Embryonic facial prominence (tissue), 1 donor: ENCODE results near the gene GRIP2.

Experiments used
- DNase-seq: peaks from one replicate; pipeline ENCODE4 v3.0.0-alpha.2; 2016; ENCODE audit errors: extremely low spot score

GRIP2 gene

DNA sequence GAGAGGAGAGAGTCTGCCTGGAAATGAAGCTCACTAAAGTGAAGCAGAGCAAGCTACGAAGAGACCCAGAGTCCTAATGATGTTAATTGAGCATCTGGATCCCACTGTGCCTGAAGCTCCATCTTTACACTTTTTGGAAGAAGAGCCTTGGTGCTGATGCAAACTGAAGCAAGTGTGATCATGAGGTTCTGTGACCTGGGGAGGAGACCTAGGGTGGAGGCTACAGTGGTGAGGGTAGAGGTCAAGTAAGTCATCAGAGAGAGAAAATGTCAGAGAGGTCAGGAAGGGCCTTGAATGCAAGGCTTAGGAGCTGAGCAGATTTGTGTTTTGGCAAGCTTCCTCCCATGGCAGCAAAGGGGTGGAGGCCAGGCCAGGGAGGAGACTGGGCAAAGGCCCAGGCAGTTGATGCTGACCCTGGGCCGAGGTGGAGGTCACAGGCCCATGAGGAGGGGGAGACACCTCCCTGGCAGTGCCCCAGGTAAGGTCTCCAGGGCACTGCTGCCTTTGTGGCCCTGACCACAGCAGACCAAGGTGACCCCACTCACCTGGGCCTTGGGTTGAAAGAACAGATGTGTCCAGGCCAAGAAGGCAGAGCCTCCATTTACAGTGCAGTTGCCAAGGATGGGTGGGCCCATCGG, 1.6 kb downstream of the GRIP2 start:
- no peak for DNase-seq

DNA sequence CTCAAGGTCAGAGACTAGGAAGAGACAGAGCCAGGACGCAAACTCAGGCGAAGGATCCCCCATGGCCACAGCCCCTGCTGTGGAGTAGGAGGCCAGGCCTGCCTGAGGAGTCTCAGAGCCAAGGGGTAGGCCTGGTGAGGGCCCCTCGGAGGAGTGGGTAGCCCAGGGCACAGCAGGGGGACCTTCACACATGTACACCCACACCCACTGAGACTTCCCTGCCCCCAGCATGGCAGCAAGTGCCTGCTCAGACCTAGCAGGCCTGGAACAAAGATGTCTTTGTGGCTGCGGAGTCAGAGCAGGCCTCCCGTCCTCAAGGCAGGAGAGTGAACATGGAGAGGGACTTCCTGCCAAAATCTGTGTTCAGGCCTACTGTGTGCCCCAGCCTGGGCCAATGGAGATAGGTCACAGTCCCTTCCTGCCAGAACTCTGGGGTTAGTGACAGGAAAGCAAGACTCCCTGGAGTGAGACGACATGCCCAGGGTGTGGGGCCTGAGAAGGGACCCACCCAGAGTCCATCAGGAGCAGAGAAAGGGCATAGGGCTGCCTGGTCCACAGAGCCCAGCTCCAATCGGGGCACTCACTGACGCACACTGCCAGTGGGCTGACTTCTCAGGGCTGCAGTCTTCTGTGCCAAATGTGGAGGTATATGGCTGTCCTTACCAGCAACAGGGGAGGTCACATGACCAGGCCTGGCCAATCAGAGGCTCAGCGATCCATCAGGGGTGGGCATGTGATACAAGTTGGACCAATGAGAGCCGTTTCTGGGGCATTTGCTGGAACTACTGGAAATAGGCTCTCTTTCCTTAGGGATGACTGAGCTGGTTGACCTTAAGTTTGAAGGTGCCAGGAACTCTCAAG, 2.3 kb downstream of the GRIP2 start:
- DNase-seq: no peak

DNA sequence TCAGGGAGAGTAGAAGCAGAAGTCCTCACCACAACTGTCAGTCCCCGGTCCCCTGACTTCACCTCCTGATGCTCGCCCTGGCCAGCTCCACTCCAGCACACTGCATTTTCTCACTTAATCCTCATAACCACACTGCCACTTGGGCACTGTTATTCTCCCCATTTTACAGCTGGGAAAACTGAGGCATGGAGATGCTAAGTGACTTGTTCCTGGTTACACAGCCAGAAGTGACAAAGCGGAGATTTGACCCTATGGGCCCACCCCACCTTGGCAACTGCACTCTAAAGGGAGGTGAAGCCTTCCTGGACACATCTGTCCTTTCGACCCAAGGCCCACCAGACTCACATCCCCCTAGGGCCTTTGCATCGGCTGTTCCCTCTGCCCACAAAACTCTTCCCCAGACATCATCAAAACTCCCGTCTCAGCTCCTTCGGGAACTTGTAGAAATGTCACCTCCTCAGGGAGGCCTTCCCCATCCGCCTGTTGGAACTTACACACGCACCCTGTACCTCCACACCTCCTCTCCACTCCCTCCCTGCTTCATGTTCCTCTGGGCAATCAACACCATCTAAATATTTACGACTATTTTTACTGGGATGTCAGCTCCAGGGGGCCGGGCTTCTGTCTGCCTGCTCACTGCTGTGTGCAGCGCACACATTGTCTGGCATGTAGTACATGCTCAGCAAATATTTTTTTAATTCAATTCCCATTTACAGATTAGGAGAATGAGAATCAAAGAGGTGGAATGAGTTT, 3.1 kb downstream of the GRIP2 start:
- no peak for DNase-seq

DNA sequence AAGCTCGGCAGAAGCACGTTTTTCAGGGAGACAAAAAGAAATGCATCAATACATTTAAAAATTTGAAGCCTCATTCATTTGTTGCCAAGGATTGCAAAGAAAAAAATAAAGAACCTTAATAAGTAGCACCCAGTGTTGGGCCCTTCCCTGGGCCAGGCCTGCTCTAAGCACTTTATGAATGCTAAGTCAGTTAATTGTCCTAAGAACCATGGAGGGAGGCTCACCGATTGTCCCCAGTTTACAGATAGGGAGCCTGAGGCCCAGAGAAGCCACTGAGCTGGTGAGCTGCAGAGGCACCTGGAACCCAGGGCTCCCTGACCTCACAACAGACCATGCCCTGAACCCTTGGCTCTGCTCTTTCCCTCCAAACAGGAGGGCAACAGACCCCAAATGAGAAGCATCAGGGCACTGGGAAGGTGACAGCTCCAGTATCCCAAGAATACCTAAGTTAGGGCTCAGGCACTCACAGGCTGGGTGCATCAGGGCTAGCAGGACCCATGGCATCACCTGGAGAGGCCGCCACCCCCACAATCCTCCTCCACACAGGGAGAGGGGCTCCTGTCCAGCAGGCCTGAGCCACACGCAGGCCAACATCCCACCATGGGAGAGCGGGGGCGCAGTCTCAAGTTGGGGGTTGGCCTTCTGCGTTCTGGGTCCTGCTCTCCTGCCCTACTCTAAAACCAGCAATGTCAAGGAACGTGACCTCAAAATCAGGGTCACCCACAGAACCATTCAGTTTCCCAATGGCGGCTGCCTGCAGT, 3.9 kb downstream of the GRIP2 start:
- DNase-seq: no peak

DNA sequence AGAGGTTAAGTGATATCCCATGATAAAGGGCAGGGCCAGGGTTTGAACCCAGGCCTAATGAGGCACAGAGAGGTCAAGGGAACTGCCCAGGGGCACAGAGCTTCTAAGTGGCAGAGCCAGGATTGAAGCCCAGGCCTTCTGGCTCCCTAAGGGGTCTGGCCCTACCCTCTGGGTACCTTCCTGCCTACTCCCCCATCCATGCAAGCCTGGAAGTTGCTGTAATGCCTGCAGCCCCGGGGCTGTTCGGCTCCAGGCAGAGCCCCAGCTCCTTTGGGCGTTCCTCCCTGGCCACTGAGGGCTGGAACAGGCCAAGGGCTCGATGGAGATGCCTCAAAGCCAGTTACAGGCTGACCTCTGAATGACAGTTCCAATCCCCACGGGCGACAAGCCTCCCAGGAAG, 4.5 kb downstream of the GRIP2 start:
- no peak for DNase-seq

DNA sequence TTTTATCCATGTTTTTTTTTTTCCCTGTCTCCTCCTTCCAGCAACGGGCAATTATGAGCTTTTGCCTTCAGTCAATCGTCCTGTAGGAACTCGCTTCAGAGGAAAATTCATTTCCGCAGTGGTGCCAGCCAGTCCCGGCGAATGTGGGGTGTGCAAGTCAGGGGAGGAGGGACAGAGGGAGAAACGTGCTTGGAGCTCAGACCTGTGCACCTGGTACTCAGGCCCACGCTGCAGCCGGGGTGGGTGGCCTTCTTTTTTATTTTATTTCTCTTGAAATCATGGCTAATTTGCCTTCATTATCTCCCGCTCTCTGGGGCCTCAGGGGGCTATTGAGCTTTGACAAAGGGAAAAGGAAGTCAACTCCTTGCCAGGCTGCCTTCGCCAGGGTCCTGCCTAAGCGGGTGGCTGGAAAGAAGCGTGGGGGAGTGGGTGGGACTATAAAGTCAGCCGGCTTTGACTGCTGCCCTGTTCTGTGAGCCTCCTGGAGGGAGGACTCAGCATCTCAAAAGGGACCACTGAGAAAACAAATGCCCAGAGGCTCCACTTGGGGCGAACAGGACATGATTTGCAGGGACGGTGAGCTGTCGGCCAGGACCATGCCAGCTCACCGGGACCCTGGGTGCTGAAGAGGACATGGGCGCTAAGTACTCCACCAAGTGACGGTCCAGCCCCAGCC, 5.5 kb downstream of the GRIP2 start:
- DNase-seq: peak; percentile 14

DNA sequence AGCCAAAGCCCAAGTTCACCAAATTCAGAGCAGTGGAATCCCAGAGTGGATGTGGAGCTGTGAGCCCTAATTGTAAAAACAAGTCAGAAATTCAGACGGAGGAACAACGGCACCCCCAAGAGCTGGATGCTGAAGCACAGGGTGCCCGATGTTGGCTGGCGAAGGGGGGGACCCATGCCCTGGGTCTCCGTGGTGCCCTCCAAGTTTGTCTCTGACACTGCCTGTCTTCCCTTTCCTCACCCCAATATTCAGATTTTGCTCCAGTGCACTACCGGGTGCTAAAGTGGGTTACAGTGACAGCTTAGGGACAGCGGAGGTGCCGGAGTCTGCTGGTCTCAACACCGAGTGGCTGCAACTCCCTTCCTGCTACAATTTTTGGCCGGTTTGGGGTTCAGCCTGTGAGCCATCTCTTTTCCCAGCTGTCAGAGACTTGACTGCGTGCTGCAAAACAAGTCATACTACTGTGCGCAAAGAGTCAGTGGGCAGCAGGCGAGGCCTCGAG, 6.6 kb downstream of the GRIP2 start:
- DNase-seq: no peak

DNA sequence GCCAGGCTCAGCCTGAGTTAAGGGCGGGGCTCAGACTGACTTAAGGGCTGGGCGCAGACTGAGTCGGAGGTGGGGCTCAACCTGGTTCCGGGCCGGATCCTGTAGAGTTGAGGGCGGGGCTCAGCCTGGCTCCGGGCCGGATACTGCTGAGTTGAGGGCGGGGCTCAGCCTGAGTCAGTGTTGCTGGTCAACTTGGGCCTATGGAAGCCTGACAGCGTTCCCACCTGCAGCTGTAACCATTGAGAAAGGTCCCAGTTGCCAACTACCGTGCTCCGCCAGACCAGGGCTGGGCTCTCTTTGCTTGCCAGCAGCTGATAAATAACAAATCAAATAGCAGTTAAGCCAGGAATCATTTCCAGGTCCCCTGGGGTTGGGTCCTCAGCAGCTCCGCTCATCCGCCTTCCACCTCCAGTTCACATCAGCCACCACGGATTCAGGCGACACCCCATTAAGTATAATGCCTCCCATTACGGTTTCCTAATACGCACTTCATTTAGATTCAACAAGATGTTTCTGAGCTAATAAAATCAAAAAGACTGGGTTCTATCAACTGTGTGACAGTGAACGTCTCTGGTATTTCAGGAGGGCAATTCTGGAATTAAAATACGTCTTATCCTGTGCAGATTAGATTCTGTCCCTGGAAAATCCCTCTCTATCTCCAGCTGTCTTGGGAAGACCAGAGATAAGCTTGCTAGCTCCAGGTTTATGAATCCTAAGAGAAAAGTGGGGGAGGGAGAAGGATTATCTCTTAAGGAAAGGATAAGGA, 7.3 kb downstream of the GRIP2 start:
- no peak for DNase-seq

DNA sequence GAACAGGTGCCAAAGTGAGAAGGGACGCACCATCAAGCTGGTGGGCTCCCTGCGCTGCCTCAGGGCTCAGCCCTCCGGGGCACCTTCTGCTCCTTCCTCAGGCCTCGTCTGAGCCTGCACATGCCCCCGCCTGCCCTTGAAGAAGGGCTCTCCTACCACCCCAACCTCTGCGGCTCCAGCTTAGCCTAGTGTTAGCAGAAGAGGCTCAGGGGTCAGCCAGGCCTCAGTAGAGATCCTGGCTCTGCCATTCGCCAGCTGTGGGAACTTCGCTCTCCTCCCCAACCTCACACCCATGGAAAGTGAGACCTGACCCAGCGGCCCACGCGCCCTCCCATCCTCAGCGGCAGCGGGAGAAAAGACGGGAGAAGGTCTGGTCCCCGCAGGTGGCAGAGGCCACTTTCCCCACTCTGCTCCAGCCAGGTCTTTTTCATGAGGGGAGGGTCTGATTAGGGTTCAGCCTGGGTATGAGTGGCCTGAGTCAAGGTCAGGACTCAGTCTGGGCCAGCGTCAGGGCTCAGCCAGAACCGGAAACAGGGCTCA, 8.2 kb downstream of the GRIP2 start:
- DNase-seq: no peak

DNA sequence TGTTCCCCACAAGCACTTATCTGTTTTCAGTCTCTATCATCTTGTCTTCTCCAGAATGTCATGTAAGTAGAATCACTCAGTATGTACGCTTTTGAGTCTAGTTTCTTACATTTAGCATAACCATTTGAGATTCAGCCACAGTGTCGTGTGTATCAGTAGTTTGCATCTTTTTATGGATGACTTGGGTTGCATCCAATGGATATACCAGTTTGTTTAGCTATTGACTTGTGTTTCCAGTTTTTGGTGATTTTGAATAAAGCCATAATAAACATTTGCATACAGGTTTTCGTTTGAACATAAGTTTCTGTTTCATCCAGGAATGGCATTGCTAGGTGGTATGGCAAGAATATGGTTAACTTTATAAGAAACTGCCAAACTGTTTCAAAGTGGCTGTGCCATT, 12.1 kb downstream of the GRIP2 start:
- no peak for DNase-seq

DNA sequence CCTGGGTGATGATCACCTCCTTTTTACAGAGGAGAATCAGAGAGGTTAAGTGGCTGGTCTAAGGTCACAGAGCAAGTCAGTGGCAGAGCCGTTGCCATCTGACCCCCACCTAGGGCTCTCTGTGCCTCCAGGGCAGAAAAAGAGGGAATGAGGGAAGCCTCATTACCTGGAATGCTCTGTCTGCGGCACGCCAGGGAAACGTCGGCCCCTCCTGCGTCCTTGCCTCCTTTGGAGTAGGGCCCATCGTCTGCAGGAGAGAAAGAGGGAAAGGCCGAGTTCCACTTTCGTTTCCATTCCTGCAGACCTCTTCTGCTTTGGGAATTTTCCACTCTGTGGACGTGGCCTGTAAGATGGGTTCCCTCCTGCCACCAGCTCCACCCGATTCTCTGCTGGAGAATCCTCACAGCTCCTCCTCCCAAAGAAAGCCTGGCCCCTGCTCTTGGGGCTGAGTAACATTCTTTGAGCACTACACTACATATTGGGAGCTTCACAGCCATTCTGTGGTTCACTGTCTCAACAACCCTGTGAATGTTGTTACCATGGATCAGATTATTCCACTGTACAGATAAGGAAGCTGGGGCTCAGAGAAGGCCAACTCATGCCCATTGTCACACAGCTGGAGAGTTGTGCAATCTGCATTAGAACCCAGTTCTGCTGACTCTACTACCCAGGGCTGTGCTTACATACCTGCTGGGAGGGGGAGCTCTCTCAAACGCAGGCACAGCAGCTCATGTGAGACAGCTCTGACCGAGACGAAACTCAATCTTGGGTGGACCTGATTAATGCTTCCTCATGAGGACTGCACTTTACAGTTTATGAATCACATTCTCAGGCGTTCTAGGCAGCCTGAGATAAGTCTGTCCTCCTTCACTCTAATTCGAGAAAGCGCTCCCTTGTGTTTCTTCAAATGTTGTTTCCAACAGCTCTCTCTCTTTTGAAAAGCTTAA, 14.2 kb downstream of the GRIP2 start:
- DNase-seq: no peak

DNA sequence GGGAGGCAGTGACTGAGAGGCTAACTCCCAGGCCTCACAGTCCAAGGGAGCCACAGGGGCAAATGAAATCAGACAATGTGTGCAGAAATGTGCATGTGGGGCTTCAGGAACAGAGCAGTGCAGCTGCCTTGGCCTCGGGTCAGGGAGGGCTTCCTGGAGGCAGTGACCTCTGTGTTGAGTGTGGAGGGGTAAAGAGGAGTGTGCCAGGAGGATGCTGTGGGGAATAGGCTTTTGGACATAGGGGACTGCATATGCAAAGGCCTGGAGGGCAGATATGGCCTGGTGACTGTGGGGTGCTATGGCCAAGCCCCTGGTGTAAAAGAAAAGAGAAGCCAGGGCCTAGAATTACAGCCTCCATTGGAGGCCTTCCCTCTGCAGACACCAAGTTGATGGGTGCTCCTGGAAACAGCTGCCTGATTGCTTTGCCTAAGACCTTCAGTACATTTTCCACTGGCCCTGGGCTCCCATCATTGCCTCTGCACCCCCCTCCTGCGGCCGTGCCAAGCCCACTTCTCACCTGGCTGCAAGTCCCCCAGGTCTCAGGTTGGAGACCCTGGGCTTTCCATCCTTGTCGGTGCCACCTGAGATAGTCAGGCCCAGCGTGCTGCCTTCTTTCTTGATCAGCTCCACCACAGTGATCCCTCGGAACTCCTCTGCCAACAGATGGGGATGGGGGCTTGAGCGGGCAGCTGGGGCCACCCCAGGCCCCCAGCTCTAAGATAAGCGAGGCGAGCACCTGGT, 15.1 kb downstream of the GRIP2 start:
- no peak for DNase-seq

DNA sequence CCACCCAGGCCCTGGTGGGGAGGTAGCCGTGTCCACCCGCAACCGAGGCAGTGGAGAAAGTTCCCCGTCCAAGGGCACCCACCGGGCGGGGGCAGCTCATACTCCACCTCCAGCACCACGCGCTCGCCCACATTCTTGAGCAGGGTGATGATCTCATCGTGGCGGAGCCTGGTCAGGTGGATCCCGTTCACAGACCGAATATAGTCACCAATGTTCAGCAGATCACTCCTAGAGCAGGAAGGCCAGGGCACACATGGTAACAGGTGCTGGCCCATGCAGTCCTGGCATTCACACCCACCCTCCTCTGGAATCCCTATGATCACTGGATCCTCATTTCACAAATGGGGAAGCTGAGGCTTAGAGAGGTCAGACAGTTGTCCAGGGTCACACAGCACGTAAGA, 15.8 kb downstream of the GRIP2 start:
- DNase-seq: no peak

DNA sequence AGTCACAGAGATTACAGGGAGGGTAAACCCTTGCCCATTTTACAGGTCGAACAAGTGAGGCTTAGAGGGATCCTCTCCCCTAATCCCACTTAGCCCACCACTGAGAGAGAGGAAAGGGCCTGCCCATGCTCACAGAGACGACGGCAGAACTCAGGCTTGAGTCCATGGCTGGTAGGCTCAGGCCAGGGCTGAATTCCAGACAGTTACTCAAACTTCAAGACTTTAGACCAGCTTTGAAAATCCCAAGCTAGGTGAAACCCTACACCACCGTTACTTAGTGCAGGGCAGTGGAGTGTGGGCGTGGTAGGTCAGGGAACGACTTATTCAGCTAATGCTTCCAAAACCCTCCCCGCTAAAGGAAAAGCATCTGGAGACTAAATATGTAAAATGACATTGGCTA, 16.4 kb downstream of the GRIP2 start:
- DNase-seq: no peak

DNA sequence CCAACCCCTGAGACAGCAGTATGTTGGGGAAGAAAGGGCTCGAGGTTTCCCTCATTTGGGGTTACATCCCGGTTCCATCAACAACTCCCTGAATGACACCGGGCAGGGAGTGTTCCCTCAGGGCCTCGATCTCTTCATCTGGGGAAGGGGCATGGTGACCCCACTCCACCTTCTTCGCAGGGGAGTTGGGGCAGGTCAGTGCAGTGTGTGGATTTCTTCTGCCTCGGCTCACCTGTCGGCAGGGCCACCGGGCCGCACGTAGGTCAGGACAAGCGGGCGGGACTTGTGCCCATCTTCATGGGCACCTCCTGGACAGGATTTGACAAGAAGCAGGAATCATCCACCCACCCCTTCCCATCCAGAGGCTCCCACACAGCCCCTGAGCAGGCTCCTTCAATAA, 17.4 kb downstream of the GRIP2 start:
- DNase-seq: no peak

DNA sequence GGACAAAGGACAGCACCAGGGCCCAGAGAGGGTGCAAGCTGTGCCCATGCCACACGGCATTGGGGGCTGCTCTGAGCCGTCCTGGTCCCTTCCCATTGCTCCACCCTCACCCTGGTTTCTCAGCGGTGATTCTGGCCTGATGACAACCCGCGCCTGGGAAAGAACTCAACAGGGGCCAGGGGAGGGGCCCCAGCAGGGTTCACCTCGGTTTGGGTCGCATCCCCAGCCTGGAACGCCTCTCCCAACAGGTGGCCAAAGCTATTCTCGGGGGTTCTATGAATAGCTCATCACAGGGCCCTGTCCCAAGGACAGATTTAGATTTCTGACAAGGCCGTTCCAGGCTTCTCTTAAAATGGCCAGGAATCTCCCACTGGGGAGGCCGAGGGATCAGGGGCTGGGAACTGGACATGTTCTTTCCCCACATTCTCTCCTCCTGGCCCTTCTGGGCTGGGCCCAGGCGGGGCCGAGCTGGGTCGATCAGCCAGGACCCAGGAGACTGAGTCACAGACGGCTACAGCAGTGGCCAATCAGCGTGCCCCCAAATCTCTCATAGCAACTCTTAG, 17.9 kb downstream of the GRIP2 start:
- no peak for DNase-seq

DNA sequence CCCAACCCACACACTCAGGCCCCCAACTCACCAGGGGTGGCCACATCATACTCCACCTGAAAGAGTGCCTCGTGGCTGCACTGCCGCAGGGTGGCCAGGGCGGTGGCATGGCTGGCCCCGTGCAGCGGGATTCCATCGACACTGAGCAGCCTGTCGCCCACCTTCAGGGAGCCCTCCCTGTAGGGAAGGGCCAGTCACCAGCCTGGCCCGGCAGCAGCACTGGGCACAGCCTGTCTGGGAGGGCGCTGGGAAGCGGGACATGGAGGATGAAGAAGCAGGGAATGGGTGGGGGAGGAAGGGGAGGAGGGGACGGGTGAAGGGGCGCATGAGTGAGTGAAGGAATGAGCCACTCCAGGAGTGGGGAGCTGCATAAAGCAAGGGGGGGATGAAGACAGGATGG, 18.5 kb downstream of the GRIP2 start:
- no peak for DNase-seq

DNA sequence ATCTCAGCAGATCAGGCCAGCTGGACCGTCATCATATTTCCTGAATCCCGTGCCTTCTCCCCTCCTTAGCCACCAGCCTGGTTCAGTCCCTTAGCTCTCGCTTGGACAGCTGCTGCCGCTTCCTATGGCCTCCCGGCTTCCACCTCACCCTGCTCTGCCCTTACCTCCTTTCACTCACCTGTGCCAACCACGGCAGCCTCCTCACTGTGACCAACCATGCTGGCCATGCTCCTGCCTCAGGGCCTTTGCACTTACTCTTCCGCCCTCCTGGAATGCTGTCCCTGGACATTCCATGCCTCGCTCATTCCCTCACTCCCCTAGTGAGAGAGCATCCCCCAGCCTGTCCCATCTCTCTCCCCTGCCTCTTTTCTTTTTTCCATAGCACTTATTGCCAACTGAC, 19.2 kb downstream of the GRIP2 start:
- DNase-seq: no peak
